ENCODE results near the gene HYAL2.

HYAL2 gene

DNA sequence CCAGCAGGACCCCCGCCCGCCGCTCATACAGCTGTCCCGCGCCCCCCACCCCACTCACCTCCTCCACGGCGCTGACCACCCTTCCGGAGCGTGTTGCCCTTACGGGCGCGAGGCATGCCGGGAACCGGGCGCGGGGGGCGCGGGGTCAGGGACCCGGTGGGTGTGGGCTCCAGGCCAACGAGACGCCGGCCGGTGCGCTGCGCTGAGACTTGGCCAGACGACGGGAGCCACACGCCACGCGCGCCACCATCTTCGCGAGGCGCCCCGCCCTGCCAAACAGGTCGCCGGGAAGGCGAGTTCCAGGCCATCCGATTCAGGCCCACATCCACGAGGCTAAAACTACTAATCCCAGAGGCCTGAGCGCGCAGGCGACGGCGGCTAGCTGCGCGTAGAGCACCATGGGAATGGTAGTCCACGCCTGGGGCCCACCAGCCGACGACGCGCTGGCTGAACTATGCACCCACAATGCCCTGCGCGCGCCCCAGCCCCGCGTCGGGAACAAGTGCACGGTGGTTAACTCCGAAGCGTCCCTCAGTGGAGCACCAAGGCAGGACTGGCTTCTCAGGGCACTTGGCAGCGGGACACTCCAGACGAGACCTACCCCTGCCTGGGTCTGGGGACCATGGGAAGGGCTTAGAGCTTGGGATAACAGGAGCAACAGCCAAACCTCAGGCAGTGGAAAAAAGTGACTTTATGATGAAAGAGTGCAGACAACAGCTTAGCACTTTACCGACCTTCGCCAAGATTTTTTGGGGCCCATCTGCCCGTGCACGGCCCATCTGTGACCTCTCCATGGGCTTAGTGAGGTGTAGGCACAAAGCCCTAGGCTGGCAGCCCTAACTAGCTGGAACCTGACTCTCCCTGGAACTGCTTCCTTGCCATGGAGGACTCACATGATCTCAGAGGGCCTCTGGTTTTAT, 30.1 kb downstream of the HYAL2 start, which contains the start of gene IFRD2:
Gene IFRD2, minus strand, starts transcription at position 271 of the 920 bp plus-strand sequence. Its CDS starts 155 bp downstream, at position 116.
- ChIA-PET POLR2A (no interaction called here), CTCF (interaction anchor here (0.6 to 2.5 kb wide), 6 partner anchors 11 to 98 kb away, joined by 3 to 7 read pairs (median 4); partner anchors contain the start of gene LSMEM2)
- peak; percentile 96 for DNase-seq (ENCODE audit: extremely low spot score)
- TF ChIP-seq, protein P1, sequence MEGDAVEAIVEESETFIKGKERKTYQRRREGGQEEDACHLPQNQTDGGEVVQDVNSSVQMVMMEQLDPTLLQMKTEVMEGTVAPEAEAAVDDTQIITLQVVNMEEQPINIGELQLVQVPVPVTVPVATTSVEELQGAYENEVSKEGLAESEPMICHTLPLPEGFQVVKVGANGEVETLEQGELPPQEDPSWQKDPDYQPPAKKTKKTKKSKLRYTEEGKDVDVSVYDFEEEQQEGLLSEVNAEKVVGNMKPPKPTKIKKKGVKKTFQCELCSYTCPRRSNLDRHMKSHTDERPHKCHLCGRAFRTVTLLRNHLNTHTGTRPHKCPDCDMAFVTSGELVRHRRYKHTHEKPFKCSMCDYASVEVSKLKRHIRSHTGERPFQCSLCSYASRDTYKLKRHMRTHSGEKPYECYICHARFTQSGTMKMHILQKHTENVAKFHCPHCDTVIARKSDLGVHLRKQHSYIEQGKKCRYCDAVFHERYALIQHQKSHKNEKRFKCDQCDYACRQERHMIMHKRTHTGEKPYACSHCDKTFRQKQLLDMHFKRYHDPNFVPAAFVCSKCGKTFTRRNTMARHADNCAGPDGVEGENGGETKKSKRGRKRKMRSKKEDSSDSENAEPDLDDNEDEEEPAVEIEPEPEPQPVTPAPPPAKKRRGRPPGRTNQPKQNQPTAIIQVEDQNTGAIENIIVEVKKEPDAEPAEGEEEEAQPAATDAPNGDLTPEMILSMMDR (IDR thresholded peaks at IDR 0.05; ENCODE audit: control extremely low read depth, extremely low read depth, low read depth, missing control alignments) = no peak

DNA sequence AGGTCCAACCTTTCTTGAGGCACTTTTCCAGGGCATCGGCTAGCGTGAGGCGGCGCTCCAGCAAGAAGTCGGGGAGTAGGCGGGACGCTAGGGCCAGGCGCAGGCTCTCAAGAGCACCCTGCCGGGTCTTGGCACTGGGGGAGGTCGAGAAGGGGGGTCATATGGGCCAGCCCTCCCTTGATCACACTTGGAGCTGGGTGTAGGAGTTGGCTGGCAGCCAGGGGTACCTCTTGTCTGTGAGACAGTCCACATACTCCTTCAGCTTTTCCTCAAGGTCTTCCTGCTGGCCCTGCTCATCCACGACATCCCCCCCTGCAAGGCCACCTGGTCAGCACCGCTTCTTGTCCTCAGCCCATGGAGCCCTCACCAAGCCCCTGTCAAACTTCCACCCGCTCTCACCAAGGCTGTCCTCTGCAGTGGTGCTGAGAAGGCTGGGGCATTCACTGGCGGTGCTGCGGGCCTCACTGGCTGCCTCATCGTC, 32.3 kb downstream of the HYAL2 start:
- TF ChIP-seq, protein P1 (IDR thresholded peaks at IDR 0.05; ENCODE audit: control extremely low read depth, extremely low read depth, low read depth, missing control alignments) = no peak
- ChIA-PET CTCF (interaction anchor here (0.7 to 1.8 kb wide), 4 partner anchors 8 to 64 kb away, joined by 3 to 6 read pairs (median 5); no protein-coding TSS in a partner anchor), POLR2A (no interaction called here)
- no peak for DNase-seq (ENCODE audit: extremely low spot score)

DNA sequence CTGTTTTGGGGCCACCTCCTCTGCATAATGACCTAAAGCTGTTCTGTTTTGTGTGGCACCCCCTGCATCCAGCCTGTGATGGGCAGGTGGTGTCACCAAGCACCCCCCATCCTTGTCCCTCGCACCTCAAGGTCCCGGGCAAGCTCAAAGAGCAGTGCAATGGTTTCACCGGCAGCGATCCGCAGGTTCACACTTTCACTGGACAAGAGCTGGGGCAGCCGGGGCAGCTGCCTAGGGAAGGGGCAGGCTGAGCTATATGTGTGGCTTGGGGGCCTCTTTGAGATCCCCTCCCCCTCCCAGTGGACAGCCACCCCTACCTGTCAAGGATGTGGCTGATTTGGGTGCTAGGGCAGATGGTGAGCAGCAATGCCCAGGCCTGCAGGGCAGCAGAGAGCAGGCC, 33.4 kb downstream of the HYAL2 start:
- POLR2A ChIA-PET = interaction anchor here (0.6 kb wide), 1 partner anchor 8 kb away, joined by 10 read pairs; no protein-coding TSS in a partner anchor
- no peak for DNase-seq (ENCODE audit: extremely low spot score)
- CTCF ChIA-PET = interaction anchor here (1.0 to 1.8 kb wide), 6 partner anchors 10 to 63 kb away, joined by 3 to 6 read pairs (median 4); partner anchors contain the start of gene LSMEM2
- TF ChIP-seq, protein P1 (IDR thresholded peaks at IDR 0.05; ENCODE audit: control extremely low read depth, extremely low read depth, low read depth, missing control alignments) = no peak

DNA sequence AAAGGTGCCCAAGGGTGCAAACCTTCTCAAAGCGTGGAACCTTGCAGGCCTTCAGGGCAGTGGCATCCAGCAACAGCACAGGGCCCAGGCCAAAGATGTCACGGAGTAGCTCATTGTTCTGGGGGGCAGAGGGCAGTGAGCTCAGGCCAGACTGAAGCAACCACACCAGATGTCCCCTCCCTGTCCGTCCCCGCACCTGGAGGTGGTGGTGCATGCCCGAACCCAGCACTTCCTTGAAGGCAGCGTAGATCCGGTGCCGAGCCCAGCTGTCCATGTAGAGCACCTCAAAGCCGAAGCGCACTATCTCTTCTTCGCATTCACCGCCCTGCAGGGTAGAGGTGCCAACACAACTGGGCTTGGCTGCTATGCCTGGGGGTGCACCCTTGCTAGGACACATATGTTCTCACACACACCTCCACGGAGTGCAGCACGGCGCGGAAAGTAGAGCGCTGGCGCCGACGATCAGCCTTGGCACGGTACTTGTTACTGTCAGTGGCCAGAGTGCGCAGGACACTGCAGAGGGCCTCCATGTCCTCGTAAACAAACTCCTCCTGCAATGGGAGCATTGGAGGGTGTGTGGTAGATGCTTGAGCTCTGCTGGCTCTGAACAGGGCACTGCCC, 34.0 kb downstream of the HYAL2 start:
- CTCF ChIA-PET = interaction anchor here (0.9 to 1.8 kb wide), 6 partner anchors 9 to 62 kb away, joined by 3 to 6 read pairs (median 4); partner anchors contain the start of gene LSMEM2
- TF ChIP-seq, protein P1 (IDR thresholded peaks at IDR 0.05; ENCODE audit: control extremely low read depth, extremely low read depth, low read depth, missing control alignments) = no peak
- no peak for DNase-seq (ENCODE audit: extremely low spot score)
- POLR2A ChIA-PET = no interaction called here

DNA sequence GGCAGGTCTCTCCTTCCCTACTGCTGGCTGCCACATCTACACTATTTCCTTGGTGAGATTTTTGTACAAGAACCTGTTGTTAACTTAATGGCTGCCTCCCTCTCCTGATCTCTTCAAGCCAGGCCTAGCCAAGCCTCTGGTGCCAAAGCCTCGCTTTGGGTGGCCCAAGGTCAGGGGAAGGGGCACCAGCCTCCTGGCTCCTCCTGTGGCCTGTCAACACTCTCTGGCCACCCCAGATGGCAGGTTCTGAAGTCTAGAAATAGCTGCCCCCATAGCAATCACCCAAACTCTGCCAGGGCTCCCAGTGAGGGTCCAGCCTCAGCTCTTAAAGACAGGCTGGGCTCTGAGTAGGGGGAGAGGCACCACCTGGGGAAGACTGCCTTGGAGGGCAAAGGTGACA, 35.3 kb downstream of the HYAL2 start:
- TF ChIP-seq, protein P1 (IDR thresholded peaks at IDR 0.05; ENCODE audit: control extremely low read depth, extremely low read depth, low read depth, missing control alignments) = no peak
- ChIA-PET CTCF (interaction anchor here (1.2 to 1.6 kb wide), 3 partner anchors 12 to 41 kb away, joined by 3 to 5 read pairs (median 4); partner anchors contain the start of genes HYAL3 and NAA80), POLR2A (no interaction called here)
- no peak for DNase-seq (ENCODE audit: extremely low spot score)
